Glutamatergic neuron (in vitro differentiated cells): ENCODE measurements around the gene ZNF268. TPM values are rescaled to one million over a fixed set of nuclear protein-coding genes. Genes with fewer than 3 reads are reported as not detected.

Experiments used
- DNase-seq: peaks from one replicate; pipeline ENCODE4 v3.0.0; 2022
- H3K27ac Mint-ChIP-seq: one replicate; pipeline ENCODE4 v1.8.0; 2020; ENCODE audit warnings: mild to moderate bottlenecking, mixed read lengths, inconsistent platforms; ENCODE audit not compliant: unreplicated experiment
- H3K27me3 Mint-ChIP-seq: one replicate; pipeline ENCODE4 v1.8.0; 2020; ENCODE audit warnings: mild to moderate bottlenecking, moderate library complexity, mixed read lengths, inconsistent platforms; ENCODE audit not compliant: unreplicated experiment
- H3K36me3 Mint-ChIP-seq: one replicate; pipeline ENCODE4 v1.8.0; 2020; ENCODE audit warnings: mild to moderate bottlenecking, mixed read lengths, inconsistent platforms; ENCODE audit not compliant: unreplicated experiment
- H3K4me1 Mint-ChIP-seq: one replicate; pipeline ENCODE4 v1.8.0; 2020; ENCODE audit warnings: mild to moderate bottlenecking, low read depth, mixed read lengths, inconsistent platforms; ENCODE audit not compliant: unreplicated experiment
- H3K4me3 Mint-ChIP-seq: one replicate; pipeline ENCODE4 v1.8.0; 2020; ENCODE audit warnings: mild to moderate bottlenecking, mixed read lengths, inconsistent platforms; ENCODE audit not compliant: unreplicated experiment
- H3K9me3 Mint-ChIP-seq: one replicate; pipeline ENCODE4 v1.8.0; 2020; ENCODE audit warnings: mild to moderate bottlenecking, moderate library complexity, mixed read lengths, inconsistent platforms; ENCODE audit not compliant: unreplicated experiment
- CTCF ChIP-seq: fragments of 200-600 bp; sonication (generic); IDR thresholded peaks from one replicate; pipeline ENCODE4 v1.5.0; 2021; ENCODE audit not compliant: partially characterized antibody, unreplicated experiment
- total RNA-seq: library from RNA; stranded (reverse); fragmentation: NEBNext Ultra II Directional; extraction: Animal tissue kit (Norgen Biotek cat#: 25700); gene quantifications from one replicate; pipeline ENCODE4 v1.2.1, GENCODE V29; 2021; ENCODE audit not compliant: unreplicated experiment

Gene ZNF268
- total RNA-seq, 1 donor from 2014 or later = 38.0 TPM

- DNase-seq = no peak
- H3K27me3 Mint-ChIP-seq = no peaks in the 10 kb centered on the region
- no peak overlapping the region for H3K4me3 Mint-ChIP-seq
- no peaks in the 10 kb centered on the region for H3K4me1 Mint-ChIP-seq
- no peak overlapping the region for H3K27ac Mint-ChIP-seq
- peaks cover 6% of the 10 kb centered on the region for H3K9me3 Mint-ChIP-seq
- TF ChIP-seq CTCF = no peak
- peaks cover 14% of the 10 kb centered on the region for H3K36me3 Mint-ChIP-seq
These were observed 8.8 kb upstream of the ZNF268 start for GRCh38 chr12:133172491-133172890.

GRCh38 chr12:133174901-133175300 lies 6.4 kb upstream of the ZNF268 start:
- H3K36me3 Mint-ChIP-seq = peaks cover 23% of the 10 kb centered on the region
- H3K27ac Mint-ChIP-seq = no peak overlapping the region
- TF ChIP-seq CTCF = no peak
- peaks cover 13% of the 10 kb centered on the region for H3K9me3 Mint-ChIP-seq
- no peak for DNase-seq
- H3K27me3 Mint-ChIP-seq = peaks cover 2% of the 10 kb centered on the region
- no peaks in the 10 kb centered on the region for H3K4me1 Mint-ChIP-seq
- no peak overlapping the region for H3K4me3 Mint-ChIP-seq

GRCh38 chr12:133180669-133181068 lies 626 bp upstream of the ZNF268 start:
- peaks cover 18% of the 10 kb centered on the region for H3K9me3 Mint-ChIP-seq
- DNase-seq = no peak
- TF ChIP-seq CTCF = no peak
- H3K27ac Mint-ChIP-seq = no peak overlapping the region
- H3K4me3 Mint-ChIP-seq = peak overlapping the region; percentile 79
- H3K4me1 Mint-ChIP-seq = no peaks in the 10 kb centered on the region
- H3K27me3 Mint-ChIP-seq = peaks cover 8% of the 10 kb centered on the region
- peaks cover 58% of the 10 kb centered on the region for H3K36me3 Mint-ChIP-seq

GRCh38 chr12:133190176-133190575 lies 8.9 kb downstream of the ZNF268 start:
- H3K36me3 Mint-ChIP-seq = peaks cover 92% of the 10 kb centered on the region
- no peaks in the 10 kb centered on the region for H3K4me1 Mint-ChIP-seq
- H3K27ac Mint-ChIP-seq = no peak overlapping the region
- peaks cover 24% of the 10 kb centered on the region for H3K9me3 Mint-ChIP-seq
- no peak overlapping the region for H3K4me3 Mint-ChIP-seq
- peaks cover 7% of the 10 kb centered on the region for H3K27me3 Mint-ChIP-seq
- TF ChIP-seq CTCF = no peak
- DNase-seq = no peak

- Mint-ChIP-seq H3K36me3 (peaks cover 79% of the 10 kb centered on the region), H3K27me3 (peaks cover 7% of the 10 kb centered on the region), H3K27ac (no peak overlapping the region), H3K4me3 (no peak overlapping the region), H3K4me1 (no peaks in the 10 kb centered on the region), H3K9me3 (peaks cover 20% of the 10 kb centered on the region)
- no peak for DNase-seq
- TF ChIP-seq CTCF = no peak
These were observed 11.6 kb downstream of the ZNF268 start for GRCh38 chr12:133192847-133193246.
